IPS DF 19.7 (cell line): ENCODE results near the gene KRTAP6-1.

Source experiments
- DNase-seq: peaks from one replicate; pipeline ENCODE4 v3.0.0-alpha.2; 2013; ENCODE audit warnings: low read depth, low spot score

Gene KRTAP6-1

DNA sequence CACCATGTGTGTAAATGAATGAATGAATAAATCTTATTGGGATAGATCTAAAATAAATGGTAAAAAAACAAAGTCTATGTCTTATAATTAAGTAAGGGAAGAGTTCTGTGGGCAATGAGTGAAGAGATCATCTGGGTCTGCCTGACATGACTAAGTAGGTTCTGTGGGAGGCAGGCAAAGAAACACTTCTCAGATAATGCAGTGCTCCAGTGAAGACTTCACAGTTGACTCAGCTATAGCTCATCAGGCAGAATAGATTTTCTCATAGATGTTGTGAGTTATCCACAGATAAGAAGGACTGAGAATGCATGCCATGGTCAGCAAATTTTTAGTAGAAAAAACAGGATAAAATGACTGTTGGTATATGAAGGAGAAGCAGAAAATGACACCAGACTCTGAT lies 36.0 kb downstream of the KRTAP6-1 start:
- no peak for DNase-seq

DNA sequence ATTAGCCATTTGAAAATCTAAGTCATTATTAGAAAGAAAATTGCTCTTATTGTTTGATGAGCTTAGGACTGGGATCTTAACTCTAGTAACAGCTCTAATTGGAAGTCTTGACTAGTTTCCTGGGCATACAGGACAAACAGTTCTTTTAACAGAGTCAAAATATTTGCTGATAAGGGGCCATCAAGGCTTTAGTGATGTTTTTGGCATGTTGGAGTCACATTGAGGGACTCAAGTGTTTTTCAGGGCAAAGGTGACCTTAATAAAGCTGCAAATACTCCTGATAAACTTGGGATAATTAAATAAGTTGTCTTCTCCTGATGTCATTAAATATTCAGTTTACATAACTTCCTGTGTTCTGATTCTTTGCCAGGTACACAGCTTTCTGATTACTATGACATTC lies 46.1 kb downstream of the KRTAP6-1 start:
- DNase-seq = no peak

DNA sequence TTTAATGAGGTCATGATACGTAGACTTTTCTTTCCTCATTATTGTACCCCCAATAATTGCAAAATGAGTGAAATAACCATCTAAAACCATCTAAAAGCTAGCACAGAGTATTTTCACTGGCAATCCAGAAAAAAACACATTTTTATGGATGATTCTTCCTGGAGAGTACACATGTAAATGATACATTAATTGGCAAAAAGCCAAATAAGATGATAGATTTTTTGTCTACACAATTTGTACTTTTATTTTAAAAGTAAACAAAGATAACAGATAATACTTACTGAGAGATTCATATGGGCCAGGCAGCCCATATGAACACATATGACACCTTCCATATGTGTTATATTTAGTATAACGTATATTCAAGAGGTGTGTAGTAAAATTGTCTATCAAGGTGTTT lies 50.1 kb downstream of the KRTAP6-1 start:
- no peak for DNase-seq
